Measurements from ENCODE around the gene SPATA2L. TPM values are rescaled to one million over a fixed set of nuclear protein-coding genes. Genes with fewer than 3 reads are reported as not detected.

SPATA2L gene
- total and polyA plus RNA-seq, 12 donors = 1.9 to 13.0 (median 3.1) TPM

GRCh38 chr16:89741342-89742014 is 40.0 kb upstream of the SPATA2L start:
- peaks cover 0 to 75% (median 38%) of the 10 kb centered on the region in 9 donors for H3K36me3 ChIP-seq
- H3K27ac ChIP-seq = no peak overlapping the region
- WGBS, 2 donors = 77 to 79% methylated on average over 11 of the region's 11 CpGs
- no peak for TF ChIP-seq CTCF (IDR thresholded peaks at IDR 0.05)
- intact Hi-C loops (cut with DNase I) = no loop called here
- DNase-seq = no peak
- peak in 4 of 8 donors; percentile 9 to 28 (median 16) for ATAC-seq
- H3K4me1 ChIP-seq = peaks cover 0 to 3% (median 0%) of the 10 kb centered on the region in 9 donors
- no peaks in the 10 kb centered on the region for H3K27me3 ChIP-seq
- no peak overlapping the region for H3K4me3 ChIP-seq
- no peaks in the 10 kb centered on the region for H3K9me3 ChIP-seq

- H3K36me3 ChIP-seq = peaks cover 5 to 80% (median 56%) of the 10 kb centered on the region in 9 donors
- ATAC-seq = no peak
Observed at GRCh38 chr16:89739383-89739782, 37.9 kb upstream of the SPATA2L start.

GRCh38 chr16:89738538-89739317 is 37.2 kb upstream of the SPATA2L start:
- H3K36me3 ChIP-seq = peaks cover 5 to 81% (median 63%) of the 10 kb centered on the region in 9 donors
- peak in 3 of 8 donors; percentile 3 to 35 (median 9) for ATAC-seq
- 79 to 83% methylated on average over 20 of the region's 20 CpGs for WGBS, 2 donors
- H3K27me3 ChIP-seq = no peaks in the 10 kb centered on the region
- no peak overlapping the region for H3K27ac ChIP-seq
- H3K9me3 ChIP-seq = no peaks in the 10 kb centered on the region
- TF ChIP-seq CTCF (IDR thresholded peaks at IDR 0.05) = no peak
- H3K4me3 ChIP-seq = no peak overlapping the region
- intact Hi-C loops (cut with DNase I) = no loop called here
- H3K4me1 ChIP-seq = peaks cover 0 to 3% (median 0%) of the 10 kb centered on the region in 9 donors
- no peak for DNase-seq

More at GRCh38 chr16:89739383-89739782, 37.9 kb upstream of the SPATA2L start:
- no peak overlapping the region for H3K27ac ChIP-seq
- intact Hi-C loops (cut with DNase I) = no loop called here
- H3K4me3 ChIP-seq = no peak overlapping the region
- 78 to 85% methylated on average over 9 of the region's 9 CpGs for WGBS, 2 donors
- no peak for TF ChIP-seq CTCF (IDR thresholded peaks at IDR 0.05)
- no peaks in the 10 kb centered on the region for H3K9me3 ChIP-seq
- H3K4me1 ChIP-seq = peaks cover 0 to 3% (median 0%) of the 10 kb centered on the region in 9 donors
- no peak for DNase-seq
- no peaks in the 10 kb centered on the region for H3K27me3 ChIP-seq

- no peak for TF ChIP-seq CTCF (IDR thresholded peaks at IDR 0.05)
- WGBS, 2 donors = 93 to 94% methylated on average over 14 of the region's 14 CpGs
- Histone ChIP-seq H3K27ac (no peak overlapping the region), H3K9me3 (no peaks in the 10 kb centered on the region), H3K27me3 (no peaks in the 10 kb centered on the region), H3K4me1 (peaks cover 0 to 3% (median 0%) of the 10 kb centered on the region in 9 donors), H3K36me3 (peaks cover 5 to 88% (median 70%) of the 10 kb centered on the region in 9 donors), H3K4me3 (no peak overlapping the region)
- no peak for DNase-seq
- ATAC-seq = peak in 3 of 8 donors; percentile 1 to 17 (median 4)
- intact Hi-C loops (cut with DNase I) = no loop called here
Observed at GRCh38 chr16:89738072-89738377, 36.5 kb upstream of the SPATA2L start.

All from heart right ventricle (tissue), 16 donors.